OCI-LY7 (cell line): ENCODE data around the gene DUS1L. TPM values are rescaled to one million over a fixed set of nuclear protein-coding genes. Genes with fewer than 3 reads are reported as not detected.

Experiments used
- BruUV-seq: library from RNA; stranded (reverse); fragments of 400-500 nt; replicated peaks from 2 replicates; lab custom pipeline; 2021; lab: Mats Ljungman, UMichigan
- CTCF ChIA-PET: fragments of 300-600 bp; sonication (Branson Sonifier 250); formaldehyde crosslinking; loops from one replicate; lab custom pipeline; 2022; ENCODE audit warnings: antibody characterized with exemption; ENCODE audit not compliant: unreplicated experiment; lab: Charles Lee
- POLR2A ChIA-PET: fragments of 300-600 bp; sonication (Branson Sonifier 250); formaldehyde crosslinking; loops from one replicate; lab custom pipeline; 2022; ENCODE audit warnings: antibody characterized with exemption; lab: Charles Lee
- DNase-seq: peaks from one replicate; pipeline ENCODE4 v3.0.0-alpha.2; 2015; ENCODE audit warnings: low spot score
- H2AFZ ChIP-seq: fragments of 200-600 bp; sonication (generic), shearing (Covaris generic); 2 replicates; pipeline ENCODE4 v1.6.1; 2014; ENCODE audit warnings: mild to moderate bottlenecking, antibody characterized with exemption, low read length, moderate library complexity
- H3K27ac ChIP-seq: fragments of 200-600 bp; sonication (generic); 2 replicates; pipeline ENCODE4 v1.5.1; 2014; ENCODE audit warnings: mixed run types, low read depth, mild to moderate bottlenecking, moderate library complexity, low read length, inconsistent platforms; ENCODE audit not compliant: poor library complexity, severe bottlenecking
- H3K36me3 ChIP-seq: fragments of 200-600 bp; sonication (generic); 2 replicates; pipeline ENCODE4 v1.6.1; 2014; ENCODE audit warnings: mild to moderate bottlenecking, antibody characterized with exemption, low read length, moderate library complexity, mixed read lengths; ENCODE audit not compliant: insufficient read depth
- H3K4me1 ChIP-seq: fragments of 200-600 bp; sonication (generic); 2 replicates; pipeline ENCODE4 v1.5.1; 2014; ENCODE audit warnings: mild to moderate bottlenecking, low read length; ENCODE audit not compliant: insufficient read depth, poor library complexity, severe bottlenecking
- H3K4me2 ChIP-seq: fragments of 200-600 bp; sonication (generic); 2 replicates; pipeline ENCODE4 v1.6.1; 2014; ENCODE audit warnings: mild to moderate bottlenecking, low read length
- H3K4me3 ChIP-seq: fragments of 200-600 bp; sonication (generic); 2 replicates; pipeline ENCODE4 v1.5.1; 2014; ENCODE audit warnings: mild to moderate bottlenecking, low read depth, low read length; ENCODE audit not compliant: poor library complexity, severe bottlenecking
- H3K79me2 ChIP-seq: fragments of 200-600 bp; sonication (generic); 2 replicates; pipeline ENCODE4 v1.6.1; 2016; ENCODE audit warnings: low read depth, mild to moderate bottlenecking, low read length, moderate library complexity, mixed read lengths; ENCODE audit not compliant: insufficient read depth
- H3K9me2 ChIP-seq: fragments of 200-600 bp; sonication (generic); 2 replicates; pipeline ENCODE4 v1.6.1; 2016; ENCODE audit warnings: mild to moderate bottlenecking, low read length, mixed read lengths; ENCODE audit not compliant: insufficient read depth
- H3K9me3 ChIP-seq: fragments of 200-600 bp; sonication (generic); 2 replicates; pipeline ENCODE4 v1.6.1; 2014; ENCODE audit warnings: mild to moderate bottlenecking, mixed run types, low read length, mixed read lengths
- H4K20me1 ChIP-seq: fragments of 200-600 bp; sonication (generic); 2 replicates; pipeline ENCODE4 v1.6.1; 2014; ENCODE audit warnings: mild to moderate bottlenecking, antibody characterized with exemption, low read length, moderate library complexity, mixed read lengths; ENCODE audit not compliant: insufficient read depth
- EZH2phosphoT487 ChIP-seq: fragments of 200-600 bp; sonication (generic); IDR thresholded peaks from 2 replicates; pipeline ENCODE4 v1.6.1; 2018; ENCODE audit warnings: low read depth, borderline replicate concordance, mild to moderate bottlenecking, mixed run types, antibody characterized with exemption, low read length, moderate library complexity, mixed read lengths
- intact Hi-C: fragments of 100-400 bp; cut with micrococcal nuclease; formaldehyde crosslinking; loops from one replicate; pipeline ENCODE4 v1.10.0; 2022; ENCODE audit not compliant: unreplicated experiment
- total RNA-seq, 2 experiments: library from RNA; depleted of rRNA in 1 of 2; stranded (reverse); fragments of >200 nt in 1 of 2; shearing (Covaris generic) in 1 of 2; gene quantifications; 2 replicates each; pipeline ENCODE4 v1.2.3, GENCODE V29; 2014 to 2022
- TF ChIP-seq, protein P1 (sequence below): fragments of 200-600 bp; sonication (generic); conservative IDR thresholded peaks from 2 replicates; pipeline ENCODE4 v1.5.1; 2014; ENCODE audit warnings: mild to moderate bottlenecking, antibody characterized with exemption, low read length, moderate library complexity, mixed read lengths

Gene DUS1L
- total RNA-seq, 2 experiments from 2014 or later = 320 to 388 TPM

- intact Hi-C loops = loop anchor here (5.0 kb wide), 1 partner anchor 137 kb away; no protein-coding TSS in a partner anchor
- Histone ChIP-seq H4K20me1 (no peaks in the 10 kb centered on the region), H3K9me3 (no peaks in the 10 kb centered on the region), H3K9me2 (no peaks in the 10 kb centered on the region), H3K27ac (no peak overlapping the region), H3K36me3 (no peaks in the 10 kb centered on the region), H2AFZ (no peak overlapping the region), H3K4me3 (no peak overlapping the region), H3K4me1 (peaks cover 65% of the 10 kb centered on the region), H3K4me2 (no peak overlapping the region), H3K79me2 (peaks cover 9% of the 10 kb centered on the region; the same call in 1 of the 2 replicates)
- CTCF ChIA-PET = no interaction called here
- no TSS peak for BruUV-seq
- peak; percentile 23 for DNase-seq
- POLR2A ChIA-PET = interaction anchor here (0.6 kb wide), 1 partner anchor 429 kb away, joined by 3 read pairs; no protein-coding TSS in a partner anchor
- TF ChIP-seq, protein P1, sequence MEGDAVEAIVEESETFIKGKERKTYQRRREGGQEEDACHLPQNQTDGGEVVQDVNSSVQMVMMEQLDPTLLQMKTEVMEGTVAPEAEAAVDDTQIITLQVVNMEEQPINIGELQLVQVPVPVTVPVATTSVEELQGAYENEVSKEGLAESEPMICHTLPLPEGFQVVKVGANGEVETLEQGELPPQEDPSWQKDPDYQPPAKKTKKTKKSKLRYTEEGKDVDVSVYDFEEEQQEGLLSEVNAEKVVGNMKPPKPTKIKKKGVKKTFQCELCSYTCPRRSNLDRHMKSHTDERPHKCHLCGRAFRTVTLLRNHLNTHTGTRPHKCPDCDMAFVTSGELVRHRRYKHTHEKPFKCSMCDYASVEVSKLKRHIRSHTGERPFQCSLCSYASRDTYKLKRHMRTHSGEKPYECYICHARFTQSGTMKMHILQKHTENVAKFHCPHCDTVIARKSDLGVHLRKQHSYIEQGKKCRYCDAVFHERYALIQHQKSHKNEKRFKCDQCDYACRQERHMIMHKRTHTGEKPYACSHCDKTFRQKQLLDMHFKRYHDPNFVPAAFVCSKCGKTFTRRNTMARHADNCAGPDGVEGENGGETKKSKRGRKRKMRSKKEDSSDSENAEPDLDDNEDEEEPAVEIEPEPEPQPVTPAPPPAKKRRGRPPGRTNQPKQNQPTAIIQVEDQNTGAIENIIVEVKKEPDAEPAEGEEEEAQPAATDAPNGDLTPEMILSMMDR = no peak
- no peak for TF ChIP-seq EZH2phosphoT487
Measured at GRCh38 chr17:82103553-82104451, 38.2 kb upstream of the DUS1L start.

- H2AFZ ChIP-seq = no peak overlapping the region
- H3K4me2 ChIP-seq = peak overlapping the region; percentile 84
- BruUV-seq = no TSS peak
- intact Hi-C loops = loop anchor here (5.0 kb wide), 1 partner anchor 135 kb away; no protein-coding TSS in a partner anchor
- H3K9me2 ChIP-seq = no peaks in the 10 kb centered on the region
- CTCF ChIA-PET = interaction anchor here (0.5 kb wide), 1 partner anchor 248 kb away, joined by 3 read pairs; no protein-coding TSS in a partner anchor
- DNase-seq = peak; percentile 66
- H3K79me2 ChIP-seq = peaks cover 16% of the 10 kb centered on the region
- 0 out of 2 replicates have a peak, but pooled peaks cover 1% of the 10 kb centered on the region for H4K20me1 ChIP-seq
- H3K9me3 ChIP-seq = no peaks in the 10 kb centered on the region
- peaks cover 5% of the 10 kb centered on the region for H3K36me3 ChIP-seq
- peak overlapping the region; percentile 89 for H3K27ac ChIP-seq
- peaks cover 60% of the 10 kb centered on the region for H3K4me1 ChIP-seq
- POLR2A ChIA-PET = interaction anchor here (1.1 kb wide), 1 partner anchor 38 kb away, joined by 3 read pairs; no protein-coding TSS in a partner anchor
- TF ChIP-seq EZH2phosphoT487 = no peak
- TF ChIP-seq, protein P1 = 0 out of 2 replicates have a peak, but pooled peaks have one; percentile 25
- peak overlapping the region; percentile 87 for H3K4me3 ChIP-seq
Measured at GRCh38 chr17:82101767-82102679, 36.4 kb upstream of the DUS1L start.
